ENCODE measurements around the gene ABCA13.

Gene ABCA13

GRCh38 chr7:48171202-48171601 lies at the start of gene ABCA13:
Gene ABCA13 (plus strand): TSS chr7:48171458. CDS start chr7:48171484, 26 bp downstream.
- H3K4me3 ChIP-seq (ENCODE audit: low read depth, low read length): no peak within 1 kb of the TSS
- no peak for TF ChIP-seq MYC (IDR thresholded peaks at IDR 0.05; ENCODE audit: low read depth, low read length)
- no peak for TF ChIP-seq CTCF (IDR thresholded peaks at IDR 0.05; ENCODE audit: low read depth, low read length)
- no peak for TF ChIP-seq MAX (IDR thresholded peaks at IDR 0.05; ENCODE audit: low read depth, low read length)
- no peak for TF ChIP-seq POLR2A (IDR thresholded peaks at IDR 0.05; ENCODE audit: extremely low read depth, insufficient read length)
- peak; percentile 70 for DNase-seq (ENCODE audit: low read depth)

DNA sequence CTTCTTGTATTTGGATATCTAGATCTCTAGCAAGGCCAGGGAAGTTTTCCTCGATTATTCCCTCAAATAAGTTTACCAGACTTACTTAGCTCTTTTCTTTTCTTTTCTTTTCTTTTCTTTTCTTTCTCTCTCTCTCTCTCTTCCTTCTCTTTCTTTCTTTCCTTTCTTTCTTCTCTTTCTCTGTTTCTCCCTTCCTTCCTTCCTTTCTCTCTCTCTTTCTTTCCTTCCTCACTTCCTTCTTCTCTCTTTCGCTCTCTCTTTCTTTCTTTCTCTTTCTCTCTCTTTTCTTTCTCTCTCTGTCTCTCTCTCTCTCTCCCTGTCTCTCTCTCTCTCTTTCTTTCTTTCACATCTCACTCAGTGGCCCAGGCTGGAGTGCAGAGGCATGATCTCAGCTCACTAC lies 45.2 kb upstream of the ABCA13 start:
- H3K4me3 ChIP-seq (ENCODE audit: low read depth, low read length): no peak overlapping the region
- TF ChIP-seq POLR2A (IDR thresholded peaks at IDR 0.05; ENCODE audit: extremely low read depth, insufficient read length) (no peak), MAX (IDR thresholded peaks at IDR 0.05; ENCODE audit: low read depth, low read length) (no peak), MYC (IDR thresholded peaks at IDR 0.05; ENCODE audit: low read depth, low read length) (no peak), CTCF (IDR thresholded peaks at IDR 0.05; ENCODE audit: low read depth, low read length) (no peak)
- DNase-seq (ENCODE audit: low read depth): no peak

- no peak for DNase-seq (ENCODE audit: low read depth)
- TF ChIP-seq MYC (IDR thresholded peaks at IDR 0.05; ENCODE audit: low read depth, low read length): no peak
- TF ChIP-seq CTCF (IDR thresholded peaks at IDR 0.05; ENCODE audit: low read depth, low read length): no peak
- no peak for TF ChIP-seq POLR2A (IDR thresholded peaks at IDR 0.05; ENCODE audit: extremely low read depth, insufficient read length)
Measured at GRCh38 chr7:48130658-48131108, 40.6 kb upstream of the ABCA13 start.

GRCh38 chr7:48132792-48133191 lies 38.5 kb upstream of the ABCA13 start:
- no peak for DNase-seq (ENCODE audit: low read depth)
- TF ChIP-seq MAX (IDR thresholded peaks at IDR 0.05; ENCODE audit: low read depth, low read length): no peak
- TF ChIP-seq CTCF (IDR thresholded peaks at IDR 0.05; ENCODE audit: low read depth, low read length): no peak
- TF ChIP-seq POLR2A (IDR thresholded peaks at IDR 0.05; ENCODE audit: extremely low read depth, insufficient read length): no peak
- TF ChIP-seq MYC (IDR thresholded peaks at IDR 0.05; ENCODE audit: low read depth, low read length): no peak
- no peak overlapping the region for H3K4me3 ChIP-seq (ENCODE audit: low read depth, low read length)

More at GRCh38 chr7:48130658-48131108, 40.6 kb upstream of the ABCA13 start:
- no peak overlapping the region for H3K4me3 ChIP-seq (ENCODE audit: low read depth, low read length)

GRCh38 chr7:48139459-48139858 lies 31.8 kb upstream of the ABCA13 start:
- no peak overlapping the region for H3K4me3 ChIP-seq (ENCODE audit: low read depth, low read length)
- peak; percentile 12 for DNase-seq (ENCODE audit: low read depth)
- no peak for TF ChIP-seq MAX (IDR thresholded peaks at IDR 0.05; ENCODE audit: low read depth, low read length)
- peak; percentile 17 for TF ChIP-seq CTCF (IDR thresholded peaks at IDR 0.05; ENCODE audit: low read depth, low read length)

Data from NB4 (cell line).